ENCODE data around the gene CTU2.

The CTU2 gene

DNA sequence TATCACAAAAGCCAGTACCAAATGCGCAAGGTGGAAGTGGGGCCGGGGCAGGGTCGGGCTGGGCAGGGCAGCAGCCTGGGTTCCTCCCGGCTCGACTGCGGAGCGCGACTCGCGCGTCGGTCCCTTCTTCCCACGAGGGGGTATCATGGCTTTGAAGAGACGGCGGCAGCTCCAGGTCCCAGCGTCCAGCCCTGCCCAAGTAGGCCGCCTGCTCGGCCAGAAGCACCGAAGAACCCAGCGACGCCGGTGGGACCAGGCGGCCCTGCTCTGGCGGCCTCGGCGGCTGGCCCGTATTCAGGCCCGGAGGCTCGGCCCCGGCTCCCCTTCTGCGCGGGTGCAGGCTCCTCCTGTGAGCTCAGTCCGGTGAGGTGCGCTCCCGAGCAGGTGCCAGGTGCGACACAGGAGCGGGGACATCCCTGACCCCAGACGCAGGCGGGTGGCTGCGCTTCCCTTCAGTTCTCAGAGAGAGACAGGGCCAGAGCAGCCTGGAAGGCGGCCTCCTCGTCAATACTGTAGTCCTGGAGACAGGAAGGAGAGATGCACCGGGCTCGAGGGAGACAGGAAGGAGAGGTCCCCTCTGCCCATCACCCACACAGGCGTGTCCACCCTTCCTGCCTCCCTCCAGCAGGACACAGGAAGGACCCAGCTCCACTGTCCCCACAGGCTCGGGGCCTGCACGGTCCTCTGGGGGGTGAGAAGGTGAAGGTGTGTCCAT lies 9.0 kb upstream of the CTU2 start:
- DNase-seq (ENCODE audit: low read depth), result no peak

GRCh38 chr16:88697831-88698615 lies 8.3 kb upstream of the CTU2 start:
- no peak for DNase-seq (ENCODE audit: low read depth)

DNA sequence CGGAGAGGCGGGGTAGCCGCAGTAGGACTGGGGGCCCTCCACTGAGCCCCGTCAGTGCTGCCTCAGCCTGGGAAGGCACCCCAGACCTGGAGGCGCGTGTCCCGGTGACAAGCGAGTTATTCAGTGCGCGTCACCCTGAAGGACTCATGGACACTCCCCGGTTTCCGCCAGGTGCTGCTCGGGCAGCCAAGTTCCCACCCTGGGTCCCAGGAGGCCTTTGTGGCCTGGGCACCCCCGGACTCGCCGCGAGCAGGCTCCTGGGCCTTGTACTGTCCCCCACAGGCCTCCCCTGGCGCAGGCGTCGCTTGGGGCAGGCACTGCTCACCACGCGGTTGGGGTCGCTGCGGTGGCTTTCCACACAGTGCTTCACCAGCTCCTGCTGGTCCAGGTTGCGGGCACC lies 7.7 kb upstream of the CTU2 start:
- DNase-seq (ENCODE audit: low read depth), result no peak

DNA sequence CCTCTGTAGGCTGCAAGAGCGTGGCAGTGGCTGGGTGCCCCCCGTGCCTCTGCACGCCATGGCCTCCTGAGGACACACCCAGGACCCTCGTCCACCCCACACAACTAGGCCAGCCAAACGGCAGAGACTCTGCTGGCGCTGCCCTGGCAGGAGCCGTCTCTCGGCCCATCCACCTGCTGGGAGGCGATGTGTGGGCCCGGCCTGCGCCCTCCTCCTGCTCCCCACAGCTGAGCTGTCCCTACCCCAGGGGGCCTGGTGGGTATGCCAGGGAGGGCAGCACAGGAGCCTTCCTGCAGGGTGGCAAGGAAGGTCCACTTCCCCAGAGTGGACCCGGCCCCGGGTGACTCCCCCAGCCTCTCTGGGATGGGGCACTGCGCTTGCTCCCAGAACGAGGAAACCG lies 7.1 kb upstream of the CTU2 start:
- DNase-seq (ENCODE audit: low read depth), result no peak

DNA sequence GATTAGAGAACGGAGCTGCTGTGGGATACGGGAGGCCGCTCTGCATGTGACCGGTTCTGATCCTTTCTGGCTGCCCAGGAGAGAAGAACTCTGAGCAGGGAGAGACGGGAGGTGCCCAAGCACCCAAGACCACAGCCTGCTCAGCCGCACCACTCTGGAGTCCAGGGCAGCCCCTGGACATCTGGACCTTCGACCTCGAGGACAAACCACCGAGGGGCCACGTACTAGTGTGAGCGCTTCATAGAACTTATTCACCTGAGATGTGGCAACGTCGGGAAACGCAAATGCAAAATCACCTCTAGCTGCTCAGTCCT lies 6.0 kb upstream of the CTU2 start:
- no peak for DNase-seq (ENCODE audit: low read depth)

- peak; percentile 91 for DNase-seq (ENCODE audit: low read depth)
Measured at GRCh38 chr16:88700636-88701482, 5.4 kb upstream of the CTU2 start.

- no peak for DNase-seq (ENCODE audit: low read depth)
Measured at GRCh38 chr16:88701581-88702370, 4.5 kb upstream of the CTU2 start.

GRCh38 chr16:88702371-88703210 lies 3.7 kb upstream of the CTU2 start:
- no peak for DNase-seq (ENCODE audit: low read depth)

GRCh38 chr16:88703486-88704309 lies 2.6 kb upstream of the CTU2 start:
- DNase-seq (ENCODE audit: low read depth), result peak; percentile 69

- DNase-seq (ENCODE audit: low read depth), result no peak
Measured at GRCh38 chr16:88705076-88705684, 1.1 kb upstream of the CTU2 start.

DNA sequence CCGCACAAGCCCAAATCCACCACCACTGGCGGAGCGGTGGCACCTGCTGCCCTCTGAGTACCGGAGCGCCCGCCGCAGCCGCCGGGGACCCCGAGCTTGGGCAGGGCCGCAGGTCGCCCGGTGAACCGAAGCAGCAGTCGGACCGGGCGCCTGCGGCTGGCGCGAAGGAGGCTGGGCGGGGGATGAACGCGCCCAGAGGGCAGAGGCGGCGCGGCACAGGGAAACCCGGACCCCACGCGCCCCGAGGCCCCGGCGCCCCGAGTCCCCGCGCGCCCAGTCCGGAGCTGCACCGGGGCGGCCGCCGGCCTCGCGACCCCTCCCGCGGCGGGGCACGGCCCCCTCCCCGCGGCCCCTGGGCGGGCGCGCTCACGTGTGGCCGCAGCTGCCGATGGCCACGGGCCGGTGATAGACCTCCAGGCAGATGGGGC lies 488 bp upstream of the CTU2 start:
- DNase-seq (ENCODE audit: low read depth), result no peak

DNA sequence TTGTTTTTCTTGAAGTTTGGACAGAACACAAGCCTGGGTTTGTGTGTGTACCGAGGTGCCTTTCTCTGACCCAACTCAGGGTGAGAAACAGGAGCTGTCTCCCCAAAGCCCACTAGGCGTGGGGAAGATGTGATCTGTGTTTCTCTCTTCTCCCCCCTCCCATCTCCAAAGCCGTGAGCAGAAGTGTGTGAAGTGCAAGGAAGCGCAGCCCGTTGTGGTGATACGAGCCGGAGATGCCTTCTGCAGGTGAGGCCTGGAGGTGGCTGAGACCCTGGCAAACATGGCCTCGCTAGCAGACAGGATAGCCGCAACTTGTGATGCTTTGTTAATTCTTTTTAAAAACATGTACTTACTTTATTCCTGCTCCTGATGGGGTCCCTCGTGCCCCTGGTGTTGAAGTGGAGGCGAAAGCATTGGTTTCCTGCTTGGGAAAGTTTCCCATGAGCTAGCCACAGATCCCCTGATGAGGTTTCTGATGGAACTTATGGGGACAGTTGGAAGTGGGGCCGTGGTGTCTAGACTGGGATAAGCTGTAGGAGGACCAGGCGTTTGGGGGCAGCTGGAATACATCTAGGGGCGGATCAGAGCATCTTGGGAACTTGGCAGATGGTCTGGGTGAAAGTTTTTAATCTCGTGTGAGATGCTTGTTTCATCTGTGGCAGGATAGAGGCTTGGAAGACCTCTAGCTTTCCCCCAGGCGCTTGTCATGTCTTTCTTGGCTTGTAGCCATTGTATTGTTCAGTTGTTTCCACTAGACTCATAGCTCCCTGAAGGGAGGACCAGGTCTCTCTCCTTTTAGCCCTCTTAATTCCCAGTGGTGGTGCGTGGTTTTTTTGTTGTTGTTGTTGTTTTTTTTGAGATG lies 893 bp downstream of the CTU2 start:
- no peak for DNase-seq (ENCODE audit: low read depth)

DNA sequence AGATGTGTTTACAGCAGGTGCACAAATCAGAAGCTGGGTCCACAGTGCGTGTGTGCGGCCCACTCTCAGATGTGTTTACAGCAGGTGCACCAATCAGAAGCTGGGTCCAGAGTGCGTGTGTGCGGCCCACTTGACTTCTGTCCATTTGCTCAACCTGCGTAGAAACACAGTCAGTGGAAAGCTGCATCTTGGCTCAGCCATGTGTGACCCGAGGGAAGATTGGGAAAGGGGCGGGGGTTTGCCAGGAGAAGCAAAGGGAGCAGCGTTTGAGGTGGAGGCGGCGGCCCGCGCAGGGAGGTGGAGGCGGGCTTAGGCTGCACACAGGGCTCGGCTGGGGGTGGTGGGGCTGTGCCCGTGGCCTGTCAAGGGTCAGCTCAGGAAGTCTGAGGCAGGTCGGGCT lies 4.3 kb downstream of the CTU2 start:
- DNase-seq (ENCODE audit: low read depth), result no peak

GRCh38 chr16:88711750-88712340 lies 5.5 kb downstream of the CTU2 start:
- DNase-seq (ENCODE audit: low read depth), result no peak

- DNase-seq (ENCODE audit: low read depth), result no peak
Measured at GRCh38 chr16:88712362-88712979, 6.2 kb downstream of the CTU2 start.

DNA sequence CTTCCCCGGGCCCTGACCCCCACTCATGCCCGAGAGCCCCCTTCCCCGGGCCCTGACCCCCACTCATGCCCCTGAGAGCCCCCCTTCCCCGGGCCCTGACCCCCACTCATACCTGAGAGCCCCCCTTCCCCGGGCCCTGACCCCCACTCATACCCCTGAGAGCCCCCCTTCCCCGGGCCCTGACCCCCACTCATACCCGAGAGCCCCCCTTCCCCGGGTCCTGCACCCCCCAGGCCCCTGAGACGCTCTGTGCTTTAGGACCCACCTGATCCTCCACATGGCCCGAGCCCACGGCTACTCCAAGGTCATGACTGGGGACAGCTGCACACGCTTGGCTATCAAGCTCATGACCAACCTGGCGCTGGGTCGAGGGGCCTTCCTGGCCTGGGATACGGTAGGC lies 6.8 kb downstream of the CTU2 start:
- no peak for DNase-seq (ENCODE audit: low read depth)

DNA sequence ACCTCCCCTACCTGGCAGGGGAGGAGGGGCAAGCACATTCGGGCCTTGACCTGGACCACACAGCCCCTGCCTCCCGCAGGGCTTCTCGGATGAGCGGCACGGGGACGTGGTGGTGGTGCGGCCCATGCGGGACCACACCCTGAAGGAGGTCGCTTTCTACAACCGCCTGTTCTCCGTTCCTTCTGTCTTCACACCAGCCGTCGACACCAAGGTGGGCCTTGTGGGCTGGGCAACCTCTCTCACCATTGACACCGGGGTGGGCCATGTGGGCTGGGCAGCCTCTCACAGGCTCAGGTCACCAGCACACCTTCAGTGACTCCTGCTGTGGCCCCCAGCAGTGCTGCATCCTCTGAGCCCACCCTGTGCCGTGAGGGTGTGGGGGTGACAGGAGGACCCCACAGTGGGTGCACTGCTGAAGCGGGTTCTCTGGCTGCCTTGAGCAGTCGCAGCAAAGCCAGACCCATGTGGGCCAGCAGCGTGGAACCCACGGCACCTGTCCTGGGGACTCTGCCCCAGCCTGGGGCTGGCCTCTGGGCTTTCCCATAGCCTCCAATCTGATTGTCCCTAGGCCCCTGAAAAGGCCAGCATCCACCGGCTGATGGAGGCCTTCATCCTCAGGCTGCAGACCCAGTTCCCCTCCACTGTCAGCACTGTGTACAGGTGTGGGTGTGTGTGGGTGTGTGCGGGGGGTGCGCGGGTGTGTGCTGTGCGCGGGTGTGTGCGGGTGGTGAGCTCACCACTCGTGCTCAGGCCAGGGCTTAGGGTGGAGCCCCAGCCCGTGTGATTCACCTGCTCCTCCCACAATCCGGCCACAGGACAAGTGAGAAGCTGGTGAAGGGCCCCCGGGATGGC lies 7.5 kb downstream of the CTU2 start:
- DNase-seq (ENCODE audit: low read depth), result no peak

Data from activated T-cell treated with anti-CD3 and anti-CD28 coated beads for 48 hours (primary cell).